ENCODE results near the gene ANAPC10. TPM values are rescaled to one million over a fixed set of nuclear protein-coding genes. Genes with fewer than 3 reads are reported as not detected.

The ANAPC10 gene
- total and polyA plus RNA-seq, 2 of the 4 experiments (the other 2 are of a cell fraction), result 17.1 to 22.4 TPM

DNA sequence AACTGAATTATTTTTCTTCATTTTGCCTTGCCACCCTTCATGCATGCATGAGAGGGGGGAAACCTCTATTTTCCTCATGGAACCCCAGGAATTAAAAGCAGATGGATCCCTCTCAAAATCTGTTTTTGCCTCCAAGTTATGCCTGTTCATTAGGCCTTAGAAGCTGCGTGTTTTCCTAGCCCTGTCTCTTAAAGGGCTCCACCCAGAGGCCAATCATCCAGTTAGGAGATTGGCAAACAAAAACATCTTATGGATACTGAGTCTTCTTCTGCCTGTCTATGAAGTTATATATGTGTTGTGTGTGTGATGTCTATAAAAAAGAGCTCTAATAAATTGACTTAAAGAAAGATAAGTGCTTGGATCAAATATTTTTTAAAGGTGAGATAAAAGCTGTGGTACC lies 142.9 kb downstream of the ANAPC10 start:
- intact Hi-C loops (cut with micrococcal nuclease) (no loop called here), in situ Hi-C loops (cut with MboI; ENCODE audit: low sequenced_read_pairs) (no loop called here), dilution Hi-C loops (cut with HindIII; ENCODE audit: low sequenced_read_pairs, unreplicated experiment) (no loop called here)
- Histone ChIP-seq H3K9me1 (ENCODE audit: insufficient read depth, low read length) (no peaks in the 10 kb centered on the region), H3K4me1 (ENCODE audit: control insufficient read depth, insufficient read depth, low read length) (no peaks in the 10 kb centered on the region), H3K9ac (ENCODE audit: low read depth, low read length) (no peak overlapping the region), H3K27ac (ENCODE audit: insufficient read depth, low read length) (no peak overlapping the region), H2AK5ac (ENCODE audit: low read depth, low read length) (no peak overlapping the region), H3K14ac (replicated peaks; ENCODE audit: low read depth, low read length) (no peak overlapping the region), H3K36me3 (ENCODE audit: control insufficient read depth, insufficient read depth, low read length) (no peaks in the 10 kb centered on the region), H3K4me2 (ENCODE audit: low read depth, low read length) (no peak overlapping the region), H2AK9ac (replicated peaks; ENCODE audit: low read depth, low read length, poor library complexity) (no peak overlapping the region), H3K18ac (ENCODE audit: low read depth, low read length) (no peak overlapping the region), H2BK120ac (ENCODE audit: low read depth, low read length) (no peak overlapping the region), H4K8ac (ENCODE audit: low read depth in 2 of 2, low read length in 2 of 2) (no peak overlapping the region), H3K23ac (ENCODE audit: low read depth, low read length) (no peak overlapping the region), H2AFZ (replicated peaks; ENCODE audit: low read length, poor library complexity) (no peak overlapping the region), H3K9me3 (ENCODE audit: control insufficient read depth, insufficient read depth, low read length) (no peaks in the 10 kb centered on the region), H3K4me3 (ENCODE audit: insufficient read depth, low read depth, low read length) (no peak overlapping the region), H4K5ac (ENCODE audit: low read depth, low read length) (no peak overlapping the region), H2BK20ac (ENCODE audit: low read depth, low read length) (no peak overlapping the region), H3K79me1 (ENCODE audit: low read depth in 1 of 2, low read length in 2 of 2) (no peaks in the 10 kb centered on the region), H4K20me1 (ENCODE audit: insufficient read depth, low read length) (no peaks in the 10 kb centered on the region), H2BK15ac (ENCODE audit: low read depth, low read length) (no peak overlapping the region), H3K56ac (ENCODE audit: extremely low read depth, insufficient read depth, low read length) (no peak overlapping the region), H4K91ac (ENCODE audit: insufficient read depth, low read depth, low read length) (no peak overlapping the region), H2BK5ac (ENCODE audit: low read depth, low read length, poor library complexity, severe bottlenecking) (no peak overlapping the region), H3K27me3 (ENCODE audit: control insufficient read depth, insufficient read depth, low read length) (no peaks in the 10 kb centered on the region), H3K4ac (ENCODE audit: low read depth, low read length) (no peak overlapping the region)
- WGBS, 2 experiments (ENCODE audit: extremely low coverage in 2 of 2, insufficient read length in 1 of 2), result no CpG with 5 or more reads among the region's 1 CpG
- TF ChIP-seq SMC3 (IDR thresholded peaks at IDR 0.05; ENCODE audit: low read depth, low read length), result no peak
- TF ChIP-seq NFE2L2 (IDR thresholded peaks at IDR 0.05; ENCODE audit: low read depth, low read length), result no peak
- TF ChIP-seq FOS (IDR thresholded peaks at IDR 0.05; ENCODE audit: low read depth, low read length), result no peak
- no peak for TF ChIP-seq USF2 (IDR thresholded peaks at IDR 0.05; ENCODE audit: low read depth, low read length)
- TF ChIP-seq RCOR1 (IDR thresholded peaks at IDR 0.05; ENCODE audit: insufficient replicate concordance, low read length), result no peak
- no peak for TF ChIP-seq RFX5 (IDR thresholded peaks at IDR 0.05; ENCODE audit: low read depth, low read length)
- TF ChIP-seq, protein P1, sequence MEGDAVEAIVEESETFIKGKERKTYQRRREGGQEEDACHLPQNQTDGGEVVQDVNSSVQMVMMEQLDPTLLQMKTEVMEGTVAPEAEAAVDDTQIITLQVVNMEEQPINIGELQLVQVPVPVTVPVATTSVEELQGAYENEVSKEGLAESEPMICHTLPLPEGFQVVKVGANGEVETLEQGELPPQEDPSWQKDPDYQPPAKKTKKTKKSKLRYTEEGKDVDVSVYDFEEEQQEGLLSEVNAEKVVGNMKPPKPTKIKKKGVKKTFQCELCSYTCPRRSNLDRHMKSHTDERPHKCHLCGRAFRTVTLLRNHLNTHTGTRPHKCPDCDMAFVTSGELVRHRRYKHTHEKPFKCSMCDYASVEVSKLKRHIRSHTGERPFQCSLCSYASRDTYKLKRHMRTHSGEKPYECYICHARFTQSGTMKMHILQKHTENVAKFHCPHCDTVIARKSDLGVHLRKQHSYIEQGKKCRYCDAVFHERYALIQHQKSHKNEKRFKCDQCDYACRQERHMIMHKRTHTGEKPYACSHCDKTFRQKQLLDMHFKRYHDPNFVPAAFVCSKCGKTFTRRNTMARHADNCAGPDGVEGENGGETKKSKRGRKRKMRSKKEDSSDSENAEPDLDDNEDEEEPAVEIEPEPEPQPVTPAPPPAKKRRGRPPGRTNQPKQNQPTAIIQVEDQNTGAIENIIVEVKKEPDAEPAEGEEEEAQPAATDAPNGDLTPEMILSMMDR (conservative IDR thresholded peaks at IDR 0.05; ENCODE audit: low read depth, low read length), result no peak
- TF ChIP-seq MXI1 (IDR thresholded peaks at IDR 0.05; ENCODE audit: borderline replicate concordance, low read depth, low read length), result no peak
- TF ChIP-seq ELK1 (IDR thresholded peaks at IDR 0.05; ENCODE audit: borderline replicate concordance, low read depth, low read length), result no peak
- no peak for TF ChIP-seq CEBPB (IDR thresholded peaks at IDR 0.05; ENCODE audit: low read depth, low read length)
- no peak for TF ChIP-seq POLR2A (IDR thresholded peaks at IDR 0.05; ENCODE audit: low read depth, low read length)
- no peak for TF ChIP-seq BHLHE40 (IDR thresholded peaks at IDR 0.05; ENCODE audit: low read depth, low read length)
- no peak for TF ChIP-seq MAFK (IDR thresholded peaks at IDR 0.05; ENCODE audit: low read depth, low read length)
- no peak for TF ChIP-seq RAD21 (IDR thresholded peaks at IDR 0.05; ENCODE audit: low read length)
- ATAC-seq (ENCODE audit: low read depth) (no peak), DNase-seq (no peak)
- CTCF ChIA-PET, result no interaction called here
- POLR2A ChIA-PET (ENCODE audit: unreplicated experiment), result no interaction called here
- no TSS peak for BruUV-seq (replicated peaks)

Measured in IMR-90 (cell line).